Ishikawa (cell line): ENCODE measurements around the gene BCL2L1.

Experiments
- CEBPB ChIP-seq: IDR thresholded peaks from 2 replicates; pipeline ENCODE4 v1.6.1; 2012
- CREB1 ChIP-seq: IDR thresholded peaks from 2 replicates; pipeline ENCODE4 v1.6.1; 2012; ENCODE audit warnings: low read depth
- EP300 ChIP-seq: IDR thresholded peaks from 2 replicates; pipeline ENCODE4 v1.6.1; 2012; ENCODE audit warnings: borderline replicate concordance
- MAX ChIP-seq: IDR thresholded peaks from 2 replicates; pipeline ENCODE4 v1.6.1; 2012
- RAD21 ChIP-seq: IDR thresholded peaks from 2 replicates; pipeline ENCODE4 v1.6.1; 2012; ENCODE audit warnings: low read depth
- REST ChIP-seq: IDR thresholded peaks from 2 replicates; pipeline ENCODE4 v1.6.1; 2012; ENCODE audit warnings: low read depth, mild to moderate bottlenecking
- TAF1 ChIP-seq: IDR thresholded peaks from 2 replicates; pipeline ENCODE4 v1.6.1; 2012; ENCODE audit warnings: low read depth, mild to moderate bottlenecking
- TEAD4 ChIP-seq: IDR thresholded peaks from 2 replicates; pipeline ENCODE4 v1.6.1; 2012
- USF1 ChIP-seq: IDR thresholded peaks from 2 replicates; pipeline ENCODE4 v1.6.1; 2012
- YY1 ChIP-seq: IDR thresholded peaks from 2 replicates; pipeline ENCODE4 v1.6.1; 2012; ENCODE audit warnings: low read depth
- ZBTB7A ChIP-seq: IDR thresholded peaks from 2 replicates; pipeline ENCODE4 v1.6.1; 2012; ENCODE audit warnings: low read depth

GRCh38 chr20:31706607-31707257, 15.9 kb downstream of the BCL2L1 start:
- TF ChIP-seq RAD21 (no peak), CEBPB (no peak), MAX (no peak), EP300 (no peak), YY1 (no peak), TAF1 (no peak), CREB1 (no peak), ZBTB7A (no peak), TEAD4 (no peak), USF1 (no peak), REST (no peak)
